HAP-1 (cell line): ENCODE results near the gene C19orf38.
"Not testable (repeated sequence)": the region's sequence is repeated elsewhere in the genome, so short reads cannot be mapped to it uniquely, and the experiment has no call there.

ENCODE experiments used
- DNase-seq, 2 experiments: peaks; one replicate each; pipeline ENCODE4 v3.0.0-alpha.2; 2016 to 2020; ENCODE audit warnings: low spot score in 2 of 2
- H3K27me3 ChIP-seq: fragments of 250-450 bp; sonication (Bioruptor Pico); 2 replicates; pipeline ENCODE4 v1.5.1; 2020; ENCODE audit warnings: low read depth, mild to moderate bottlenecking, moderate library complexity
- H3K36me3 ChIP-seq: fragments of 250-450 bp; sonication (Bioruptor Pico); replicated peaks from 2 replicates; pipeline ENCODE4 v1.5.1; 2020; ENCODE audit warnings: mild to moderate bottlenecking
- H3K4me1 ChIP-seq: fragments of 250-450 bp; sonication (Bioruptor Pico); 2 replicates; pipeline ENCODE4 v1.5.1; 2020; ENCODE audit warnings: mild to moderate bottlenecking
- H3K4me3 ChIP-seq: fragments of 250-450 bp; sonication (Bioruptor Pico); 2 replicates; pipeline ENCODE4 v1.5.1; 2020; ENCODE audit warnings: mild to moderate bottlenecking, moderate library complexity
- H3K9me3 ChIP-seq: fragments of 250-450 bp; sonication (Bioruptor Pico); 2 replicates; pipeline ENCODE4 v1.5.1; 2020; ENCODE audit warnings: mild to moderate bottlenecking, moderate library complexity
- in situ Hi-C: fragments of 300-500 bp; cut with MboI; formaldehyde crosslinking; loops from 3 replicates; pipeline ENCODE4 v1.14.3; 2020; ENCODE audit warnings: low sequenced_read_pairs, inconsistent platforms, mixed read lengths

Gene C19orf38

GRCh38 chr19:10869872-10870311 lies 21.7 kb downstream of the C19orf38 start:
- H3K9me3 ChIP-seq, H3K4me1 ChIP-seq, H3K4me3 ChIP-seq, H3K27me3 ChIP-seq, H3K36me3 ChIP-seq, DNase-seq, in situ Hi-C loops: not testable (repeated sequence)

DNA sequence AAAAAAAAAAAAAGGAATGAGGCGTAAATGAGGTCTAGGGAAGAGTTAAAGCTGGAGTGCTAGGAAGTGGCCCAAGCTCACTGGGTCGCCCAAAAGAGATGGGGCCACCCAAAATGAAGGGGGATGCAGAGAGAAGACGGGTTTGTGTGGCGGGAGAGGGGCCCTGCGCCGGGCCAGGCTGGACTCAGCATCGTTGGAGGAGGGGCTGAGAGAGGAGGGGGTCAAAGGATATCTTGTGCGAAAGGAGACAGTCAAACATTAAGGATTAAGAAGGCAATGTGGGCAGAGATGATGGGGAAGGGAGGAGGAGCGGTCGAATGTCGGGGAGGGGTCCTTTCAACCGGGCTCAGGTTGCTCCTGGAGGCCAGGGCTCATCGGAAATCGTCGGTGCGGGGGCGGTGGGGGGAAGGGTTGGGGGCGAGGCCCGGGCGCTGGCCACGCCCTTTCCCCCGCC lies 22.3 kb downstream of the C19orf38 start:
- Histone ChIP-seq H3K9me3 (no peaks in the 10 kb centered on the region), H3K27me3 (no peaks in the 10 kb centered on the region), H3K4me1 (peaks cover 7% of the 10 kb centered on the region), H3K4me3 (peak overlapping the region; percentile 29), H3K36me3 (peaks cover 6% of the 10 kb centered on the region)
- in situ Hi-C loops: no loop called here
- DNase-seq: no peak

DNA sequence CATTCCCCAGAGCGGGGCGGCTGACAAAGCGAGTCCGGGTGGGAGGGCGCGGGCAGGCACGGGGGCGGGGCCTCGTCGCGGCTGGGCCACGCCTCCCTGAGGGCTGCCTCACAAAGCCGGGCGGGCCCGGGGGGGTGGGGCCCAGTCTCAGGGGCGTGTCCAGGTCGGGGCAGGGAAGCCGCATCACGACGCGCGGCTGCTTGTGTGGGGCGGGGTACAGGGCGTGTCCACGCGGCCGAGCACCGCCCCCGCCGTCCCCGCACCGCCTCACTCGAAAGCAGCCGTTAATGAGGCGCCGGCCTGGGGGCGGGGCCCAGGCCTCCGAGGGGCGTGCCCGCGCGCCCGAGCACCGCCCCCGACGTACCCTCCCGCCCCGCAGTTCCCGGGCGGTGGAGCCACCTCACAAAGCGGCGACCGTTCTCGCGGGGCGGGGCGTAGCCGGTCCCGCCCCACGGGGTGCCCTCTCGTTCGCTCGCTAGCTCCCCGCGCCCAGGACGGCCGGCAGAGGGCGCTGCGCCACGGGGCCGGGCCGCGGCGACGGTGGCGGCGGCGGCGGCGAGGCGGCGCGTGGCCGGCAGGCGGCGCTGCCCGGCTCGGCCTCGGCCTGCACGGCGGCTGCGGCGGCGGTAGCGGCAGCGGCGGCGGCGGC lies 22.9 kb downstream of the C19orf38 start, which contains the start of gene CARM1:
CARM1 (plus strand) TSS at position 599 of the 649 bp plus-strand sequence. CDS start 150 bp downstream, outside the sequence.
- in situ Hi-C loops: no loop called here
- peaks cover 7% of the 10 kb centered on the region for H3K4me1 ChIP-seq

DNA sequence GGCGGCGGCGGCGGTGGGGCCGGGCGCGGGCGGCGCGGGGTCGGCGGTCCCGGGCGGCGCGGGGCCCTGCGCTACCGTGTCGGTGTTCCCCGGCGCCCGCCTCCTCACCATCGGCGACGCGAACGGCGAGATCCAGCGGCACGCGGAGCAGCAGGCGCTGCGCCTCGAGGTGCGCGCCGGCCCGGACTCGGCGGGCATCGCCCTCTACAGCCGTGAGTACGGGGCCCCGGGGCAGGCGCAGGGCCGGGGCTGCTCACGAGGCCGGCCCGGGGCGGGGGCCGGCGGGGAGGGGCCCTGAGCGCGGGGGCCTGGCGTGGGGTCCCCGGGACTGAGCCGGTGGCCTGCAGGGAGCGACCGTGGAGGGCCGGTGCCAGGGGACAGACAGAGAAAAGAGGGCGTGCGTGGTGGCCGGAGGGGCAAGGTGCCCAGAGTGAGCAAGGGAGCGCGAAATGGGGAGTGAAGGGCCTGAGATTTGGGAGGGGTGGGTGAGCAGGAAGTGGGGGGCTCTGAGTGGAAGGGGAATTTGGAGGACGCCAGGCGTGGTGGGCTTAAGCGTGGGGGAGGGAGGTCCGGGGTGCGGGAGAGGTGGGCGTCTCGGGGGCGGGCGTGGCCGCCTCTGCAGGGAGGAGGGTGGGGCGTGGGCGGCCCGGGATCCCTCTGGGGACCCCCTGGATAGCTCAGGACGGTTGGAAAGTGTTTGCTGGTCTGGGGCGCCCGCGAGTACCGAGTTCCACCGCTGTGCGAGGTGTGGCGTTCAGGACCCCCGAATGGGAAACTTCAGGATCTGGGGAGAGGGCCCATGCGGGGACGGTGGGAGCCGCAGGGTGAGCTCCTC lies 23.7 kb downstream of the C19orf38 start:
- Histone ChIP-seq H3K36me3 (peaks cover 6% of the 10 kb centered on the region), H3K4me1 (peaks cover 7% of the 10 kb centered on the region)

More for the DNA sequence above, 22.9 kb downstream of the C19orf38 start, which contains the start of gene CARM1:
- peak; percentile 90 to 98 for DNase-seq
- Histone ChIP-seq H3K9me3 (no peaks in the 10 kb centered on the region), H3K36me3 (peaks cover 6% of the 10 kb centered on the region), H3K27me3 (no peaks in the 10 kb centered on the region), H3K4me3 (peak within 1 kb of the TSS; percentile 65)

DNA sequence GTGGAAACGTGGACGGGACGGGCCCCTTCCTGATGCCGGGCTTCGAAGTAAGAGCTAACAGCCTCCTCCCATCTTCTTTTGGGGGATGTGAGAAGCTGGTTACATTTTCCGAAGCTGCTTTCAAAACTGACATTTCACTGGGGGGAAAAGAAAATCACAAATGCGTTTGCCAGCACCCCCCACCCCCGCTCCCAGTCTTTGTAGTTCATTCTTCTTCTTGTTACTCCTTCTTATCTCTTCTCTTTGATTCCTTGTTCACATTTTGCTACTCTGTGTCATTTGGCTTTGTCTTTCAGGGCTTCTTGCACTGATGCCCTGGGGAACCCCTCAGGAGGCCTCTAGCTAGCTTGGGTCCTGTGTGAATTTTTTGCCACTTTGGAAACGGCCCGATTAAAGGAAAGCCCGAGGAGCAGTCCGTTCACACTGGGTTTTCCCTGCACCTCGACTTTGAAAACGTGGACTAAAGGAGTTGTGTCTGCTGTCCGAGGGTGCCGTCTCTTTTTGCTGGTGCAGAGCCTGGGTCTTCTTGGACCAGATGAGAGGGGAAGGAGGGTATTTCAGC lies 24.4 kb downstream of the C19orf38 start:
- in situ Hi-C loops: no loop called here
- H3K27me3 ChIP-seq: no peaks in the 10 kb centered on the region
- H3K4me1 ChIP-seq: peaks cover 7% of the 10 kb centered on the region
- H3K9me3 ChIP-seq: no peaks in the 10 kb centered on the region
- peak overlapping the region; percentile 65 for H3K4me3 ChIP-seq
- H3K36me3 ChIP-seq: peaks cover 6% of the 10 kb centered on the region
- no peak for DNase-seq

More for the DNA sequence above, 23.7 kb downstream of the C19orf38 start:
- Histone ChIP-seq H3K9me3 (no peaks in the 10 kb centered on the region), H3K4me3 (peak overlapping the region; percentile 65), H3K27me3 (no peaks in the 10 kb centered on the region)
- peak in 1 of 2 experiments; percentile 60 for DNase-seq
- in situ Hi-C loops: no loop called here

DNA sequence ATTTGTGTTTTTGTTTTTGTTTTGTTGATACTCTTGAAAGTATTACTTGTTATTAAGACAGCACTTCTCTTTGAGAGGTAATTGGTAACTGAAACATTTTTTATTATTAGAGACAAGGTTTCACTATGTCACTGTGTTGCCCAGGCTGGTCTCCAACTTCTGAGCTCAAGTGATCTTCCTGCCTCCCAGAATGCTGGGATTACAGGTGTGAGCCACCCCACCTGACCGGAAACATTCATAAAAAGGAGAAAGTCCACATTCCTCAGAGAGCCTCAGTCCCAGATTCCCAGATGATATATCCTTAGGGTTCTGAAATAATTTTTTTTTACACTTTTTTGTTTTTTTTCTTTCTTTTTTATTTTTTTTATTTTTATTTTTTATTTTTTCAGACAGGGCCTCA lies 25.8 kb downstream of the C19orf38 start:
- Histone ChIP-seq H3K9me3 (no peaks in the 10 kb centered on the region), H3K27me3 (no peaks in the 10 kb centered on the region), H3K4me1 (peaks cover 8% of the 10 kb centered on the region), H3K36me3 (peaks cover 7% of the 10 kb centered on the region), H3K4me3 (no peak overlapping the region)
- in situ Hi-C loops: no loop called here
- no peak for DNase-seq

DNA sequence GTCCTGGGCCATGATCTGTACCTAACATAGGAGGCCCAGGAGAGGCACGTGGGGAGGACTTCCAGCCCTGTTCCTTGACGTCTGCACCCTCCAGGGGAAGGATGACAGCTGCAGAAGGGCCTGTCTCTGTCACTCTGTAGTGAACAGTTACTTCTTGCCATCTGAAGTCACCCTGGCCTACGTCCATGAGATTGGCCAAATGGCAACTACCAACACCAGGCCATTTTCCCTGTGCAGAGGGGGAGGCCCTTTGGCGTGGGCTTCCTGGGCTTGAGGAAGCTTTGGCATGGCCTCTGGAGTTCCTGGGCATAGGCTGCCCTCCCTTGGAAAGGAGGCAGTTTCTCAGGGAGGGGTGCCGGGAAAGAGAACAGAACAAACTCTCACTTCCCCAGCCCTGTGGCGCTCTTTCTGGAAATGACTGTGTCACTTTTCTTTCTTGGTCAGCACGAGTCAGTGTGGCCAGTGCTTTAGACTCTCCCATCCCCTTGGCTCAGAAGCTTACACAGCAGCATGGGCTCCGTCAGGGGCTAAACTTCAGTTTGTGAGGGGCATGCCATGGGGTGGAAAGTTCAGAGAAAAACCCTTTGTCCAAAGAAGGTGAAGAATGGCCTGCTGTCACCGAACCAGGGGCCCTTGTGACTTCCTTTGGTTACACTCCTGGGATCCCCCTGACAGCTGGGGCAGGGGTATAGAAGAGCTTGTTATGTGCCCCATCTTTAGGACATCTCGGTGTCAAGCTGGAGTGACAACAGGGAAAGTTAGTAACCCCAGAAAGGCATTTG lies 28.4 kb downstream of the C19orf38 start:
- Histone ChIP-seq H3K9me3 (no peaks in the 10 kb centered on the region), H3K4me1 (peaks cover 12% of the 10 kb centered on the region), H3K4me3 (no peak overlapping the region), H3K36me3 (peaks cover 17% of the 10 kb centered on the region), H3K27me3 (no peaks in the 10 kb centered on the region)
- in situ Hi-C loops: no loop called here
- DNase-seq: no peak

DNA sequence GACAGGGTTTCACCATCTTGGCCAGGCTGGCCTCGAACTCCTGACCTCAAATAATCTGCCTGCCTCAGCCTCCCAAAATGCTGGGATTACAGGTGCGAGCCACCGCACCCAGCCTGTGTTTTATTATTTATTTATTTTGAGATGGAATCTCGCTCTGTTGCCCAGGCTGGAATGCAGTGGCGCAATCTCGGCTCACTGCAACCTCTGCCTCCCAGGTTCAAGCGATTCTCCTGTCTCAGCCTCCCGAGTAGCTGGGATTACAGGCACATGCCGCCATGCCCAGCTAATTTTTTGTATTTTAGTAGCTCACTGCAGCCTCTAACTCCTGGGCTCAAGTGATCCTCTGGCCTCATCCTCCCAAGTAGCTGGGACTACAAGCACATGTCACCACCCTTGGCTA lies 29.4 kb downstream of the C19orf38 start:
- H3K9me3 ChIP-seq, H3K27me3 ChIP-seq, DNase-seq, in situ Hi-C loops, H3K4me3 ChIP-seq: not testable (repeated sequence)
- H3K36me3 ChIP-seq: peaks cover 17% of the 10 kb centered on the region
- H3K4me1 ChIP-seq: peaks cover 12% of the 10 kb centered on the region

DNA sequence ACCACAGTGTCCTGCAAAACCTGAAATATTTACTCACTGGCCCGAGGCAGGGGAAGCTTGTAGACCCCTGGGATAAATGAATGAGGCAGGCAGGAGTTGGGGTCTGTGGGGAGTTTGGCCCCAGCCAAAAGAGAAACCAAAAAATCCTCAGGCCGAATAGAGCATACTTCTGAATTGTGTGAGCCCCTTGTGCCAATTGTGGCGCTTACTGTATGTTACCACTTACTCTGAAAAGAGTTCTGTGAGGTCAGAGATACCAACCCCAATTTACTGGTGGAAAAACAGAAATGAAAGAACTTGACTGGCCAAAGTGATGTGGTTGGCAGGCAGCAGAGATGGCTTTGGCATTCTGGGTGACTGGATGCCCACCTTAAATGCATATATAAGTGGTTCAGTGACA lies 30.0 kb downstream of the C19orf38 start:
- DNase-seq: no peak
- Histone ChIP-seq H3K36me3 (peaks cover 17% of the 10 kb centered on the region), H3K4me3 (no peak overlapping the region), H3K4me1 (peaks cover 8% of the 10 kb centered on the region), H3K27me3 (no peaks in the 10 kb centered on the region), H3K9me3 (no peaks in the 10 kb centered on the region)
- in situ Hi-C loops: no loop called here

- Histone ChIP-seq H3K4me1 (peaks cover 5% of the 10 kb centered on the region), H3K27me3 (no peaks in the 10 kb centered on the region), H3K9me3 (no peaks in the 10 kb centered on the region), H3K36me3 (peaks cover 11% of the 10 kb centered on the region), H3K4me3 (no peak overlapping the region)
- DNase-seq: no peak
- in situ Hi-C loops: no loop called here
Measured at GRCh38 chr19:10881403-10882107, 33.3 kb downstream of the C19orf38 start.

DNA sequence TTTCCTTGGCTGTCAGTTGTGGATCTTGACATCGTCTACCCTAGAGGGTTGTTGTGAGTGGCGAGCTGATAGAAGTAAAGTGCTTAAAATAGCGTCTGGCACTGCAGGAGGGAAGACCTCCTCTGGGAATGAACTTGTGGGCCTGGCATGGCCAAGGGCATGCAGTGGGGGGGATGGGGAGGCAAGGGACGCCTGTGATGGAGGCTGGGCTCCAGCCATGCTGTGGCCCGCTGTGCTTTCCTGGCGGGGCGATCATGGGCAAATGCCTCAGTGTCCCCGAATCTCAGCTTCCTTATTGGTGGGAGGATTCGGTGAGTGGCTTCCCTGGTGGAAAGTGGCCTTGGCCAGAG lies 33.9 kb downstream of the C19orf38 start:
- H3K36me3 ChIP-seq: peaks cover 11% of the 10 kb centered on the region
- no peak overlapping the region for H3K4me3 ChIP-seq

GRCh38 chr19:10884274-10884673 lies 36.1 kb downstream of the C19orf38 start:
- H3K36me3 ChIP-seq: peaks cover 7% of the 10 kb centered on the region
- no peaks in the 10 kb centered on the region for H3K27me3 ChIP-seq
- in situ Hi-C loops: no loop called here
- DNase-seq: no peak
- peaks cover 22% of the 10 kb centered on the region for H3K4me1 ChIP-seq
- H3K9me3 ChIP-seq: no peaks in the 10 kb centered on the region
- H3K4me3 ChIP-seq: no peak overlapping the region

More for the DNA sequence above, 33.9 kb downstream of the C19orf38 start:
- Histone ChIP-seq H3K27me3 (no peaks in the 10 kb centered on the region), H3K9me3 (no peaks in the 10 kb centered on the region), H3K4me1 (peaks cover 7% of the 10 kb centered on the region)
- in situ Hi-C loops: no loop called here
- DNase-seq: no peak
